Panc1 (cell line): ENCODE data around the gene GORAB. TPM values are rescaled to one million over a fixed set of nuclear protein-coding genes. Genes with fewer than 3 reads are reported as not detected.

Source experiments
- ATAC-seq: fragments of 200-7000 bp; cut with Tn5 transposase; 2 replicates; pipeline ENCODE4 v1.9.1; 2020; ENCODE audit warnings: mild to moderate bottlenecking, moderate library complexity
- BruUV-seq: library from RNA; stranded (reverse); fragments of 400-500 nt; replicated peaks from 2 replicates; lab custom pipeline; 2021; lab: Mats Ljungman, UMichigan
- CTCF ChIA-PET: fragments of 300-600 bp; sonication (Branson Sonifier 250); formaldehyde crosslinking; loops from one replicate; lab custom pipeline; 2022; ENCODE audit warnings: antibody characterized with exemption; lab: Charles Lee
- POLR2A ChIA-PET: fragments of 300-600 bp; sonication (Branson Sonifier 250); formaldehyde crosslinking; loops from one replicate; lab custom pipeline; 2022; ENCODE audit warnings: antibody characterized with exemption; lab: Charles Lee
- DNase-seq: peaks from one replicate; pipeline ENCODE4 v3.0.0-alpha.2; 2010; ENCODE audit warnings: low read depth, low spot score
- H3K27ac ChIP-seq: 2 replicates; pipeline ENCODE4 v1.5.1; 2011; ENCODE audit warnings: mild to moderate bottlenecking, low read length, inconsistent platforms
- H3K27me3 ChIP-seq: fragments of 200-500 bp; sonication (Bioruptor generic); 2 replicates; pipeline ENCODE4 v1.6.0; 2014; ENCODE audit warnings: low read length, inconsistent platforms; ENCODE audit not compliant: control insufficient read depth, insufficient read depth
- H3K36me3 ChIP-seq: fragments of 200-500 bp; sonication (Bioruptor generic); 2 replicates; pipeline ENCODE4 v1.5.1; 2014; ENCODE audit warnings: inconsistent platforms, mild to moderate bottlenecking, low read length, moderate library complexity; ENCODE audit not compliant: control insufficient read depth, insufficient read depth
- H3K4me1 ChIP-seq: 2 replicates; pipeline ENCODE4 v1.5.1; 2011; ENCODE audit warnings: inconsistent platforms, mild to moderate bottlenecking, low read length, moderate library complexity; ENCODE audit not compliant: control insufficient read depth, insufficient read depth
- H3K4me3 ChIP-seq, 2 experiments: 2 replicates each; pipeline ENCODE4 v1.5.1; 2011 to 2012; ENCODE audit warnings: low read depth in 2 of 2, low read length in 2 of 2, mild to moderate bottlenecking in 2 of 2, inconsistent platforms in 1 of 2, moderate library complexity in 1 of 2
- H3K9me3 ChIP-seq: fragments of 200-500 bp; sonication (Bioruptor generic); 2 replicates; pipeline ENCODE4 v1.5.1; 2014; ENCODE audit warnings: low read depth, mild to moderate bottlenecking, inconsistent platforms, low read length, moderate library complexity; ENCODE audit not compliant: control insufficient read depth, insufficient read depth
- CTCF ChIP-seq: fragments of 450-650 bp; IDR thresholded peaks from 2 replicates; pipeline ENCODE4 v1.5.1; 2017; ENCODE audit warnings: mild to moderate bottlenecking
- POLR2AphosphoS5 ChIP-seq: IDR thresholded peaks from 2 replicates; pipeline ENCODE4 v1.6.1; 2012; ENCODE audit warnings: mild to moderate bottlenecking, low read depth, low read length, moderate library complexity
- REST ChIP-seq, 2 experiments: IDR thresholded peaks; 2 replicates each; pipeline ENCODE4 v1.6.1; 2011 to 2012; ENCODE audit warnings: low read depth in 2 of 2, control low read depth in 1 of 2, low read length in 1 of 2, mild to moderate bottlenecking in 1 of 2, moderate library complexity in 1 of 2; ENCODE audit not compliant: insufficient read depth in 1 of 2
- SIN3A ChIP-seq: IDR thresholded peaks from 2 replicates; pipeline ENCODE4 v1.6.1; 2012; ENCODE audit warnings: low read depth, mild to moderate bottlenecking, low read length, moderate library complexity, borderline replicate concordance; ENCODE audit not compliant: insufficient read depth
- TCF7L2 ChIP-seq: IDR thresholded peaks from 2 replicates; pipeline ENCODE4 v1.6.1; 2011; ENCODE audit warnings: mild to moderate bottlenecking, low read depth, low read length, inconsistent platforms
- in situ Hi-C: cut with HindIII; loops from 2 replicates; pipeline ENCODE4 v1.10.0; 2016; ENCODE audit warnings: low sequenced_read_pairs, low pct_unique_long_range_greater_than_20kb
- intact Hi-C: fragments of 100-400 bp; cut with micrococcal nuclease; formaldehyde crosslinking; loops from one replicate; pipeline ENCODE4 v1.10.0; 2022; ENCODE audit not compliant: unreplicated experiment
- total RNA-seq: library from RNA; stranded (reverse); gene quantifications from one replicate; pipeline ENCODE4 v1.2.1, GENCODE V29; 2021; ENCODE audit not compliant: unreplicated experiment

GORAB gene
- total RNA-seq, 1 experiment from 2014 or later, result 8.1 TPM

GRCh38 chr1:170555370-170555769 is 23.4 kb downstream of the GORAB start:
- Histone ChIP-seq H3K36me3 (peaks cover 9% of the 10 kb centered on the region; the same call in 1 of the 2 replicates), H3K27me3 (no peaks in the 10 kb centered on the region), H3K4me1 (no peaks in the 10 kb centered on the region), H3K27ac (no peak overlapping the region), H3K9me3 (no peaks in the 10 kb centered on the region; the same call in 1 of the 2 replicates), H3K4me3 (no peak overlapping the region)
- no peak for TF ChIP-seq POLR2AphosphoS5
- TF ChIP-seq CTCF, result no peak
- TF ChIP-seq TCF7L2, result no peak
- TF ChIP-seq REST (IDR thresholded peaks at IDR 0.05; ENCODE audit: insufficient read depth in 1 of 2, low read depth in 2 of 2, low read length in 1 of 2), result no peak
- TF ChIP-seq SIN3A, result no peak
- ATAC-seq (no peak), DNase-seq (no peak)
- in situ Hi-C loops (no loop called here), intact Hi-C loops (no loop called here)
- POLR2A ChIA-PET, result no interaction called here
- BruUV-seq, result no TSS peak
- CTCF ChIA-PET, result no interaction called here

GRCh38 chr1:170556917-170557316 is 25.0 kb downstream of the GORAB start:
- no peak for DNase-seq
- ChIA-PET CTCF (no interaction called here), POLR2A (no interaction called here)
- 0 out of 2 replicates have a peak, but pooled peaks cover 9% of the 10 kb centered on the region for H3K36me3 ChIP-seq
- in situ Hi-C loops (no loop called here), intact Hi-C loops (no loop called here)
- ATAC-seq, result no peak
- no peaks in the 10 kb centered on the region for H3K27me3 ChIP-seq
- TF ChIP-seq TCF7L2 (no peak), POLR2AphosphoS5 (no peak), SIN3A (no peak), CTCF (no peak), REST (IDR thresholded peaks at IDR 0.05; ENCODE audit: insufficient read depth in 1 of 2, low read depth in 2 of 2, low read length in 1 of 2) (no peak)
- H3K27ac ChIP-seq, result no peak overlapping the region
- H3K4me3 ChIP-seq, result no peak overlapping the region
- no peaks in the 10 kb centered on the region; the same call in 1 of the 2 replicates for H3K9me3 ChIP-seq
- no TSS peak for BruUV-seq
- H3K4me1 ChIP-seq, result no peaks in the 10 kb centered on the region
